Memory B cell (primary cell): ENCODE results near the gene PLCZ1.
"Not testable (repeated sequence)": the region's sequence is repeated elsewhere in the genome, so short reads cannot be mapped to it uniquely, and the experiment has no call there.

Experiments
- ATAC-seq: fragments of 150-1000 bp; cut with Tn5 transposase; 2 replicates; pipeline ENCODE4 v1.10.0; 2021; ENCODE audit warnings: low read depth, mild to moderate bottlenecking, moderate library complexity
- DNase-seq, 2 donors: peaks; one replicate each; pipeline ENCODE4 v3.0.0; 2022; ENCODE audit warnings: low spot score in 2 of 2
- H3K27ac Mint-ChIP-seq: one replicate; pipeline ENCODE4 v1.8.0; 2022; ENCODE audit warnings: mild to moderate bottlenecking, moderate library complexity, mixed read lengths
- H3K27me3 Mint-ChIP-seq: one replicate; pipeline ENCODE4 v1.8.0; 2022; ENCODE audit warnings: mixed read lengths
- H3K36me3 Mint-ChIP-seq: one replicate; pipeline ENCODE4 v1.8.0; 2022; ENCODE audit warnings: mild to moderate bottlenecking, mixed read lengths
- H3K4me1 Mint-ChIP-seq: one replicate; pipeline ENCODE4 v1.8.0; 2022; ENCODE audit warnings: mixed read lengths
- H3K4me3 Mint-ChIP-seq: one replicate; pipeline ENCODE4 v1.8.0; 2022; ENCODE audit warnings: mild to moderate bottlenecking, moderate library complexity, mixed read lengths
- H3K9me3 Mint-ChIP-seq: one replicate; pipeline ENCODE4 v1.8.0; 2022; ENCODE audit warnings: mixed read lengths

PLCZ1 gene

DNA sequence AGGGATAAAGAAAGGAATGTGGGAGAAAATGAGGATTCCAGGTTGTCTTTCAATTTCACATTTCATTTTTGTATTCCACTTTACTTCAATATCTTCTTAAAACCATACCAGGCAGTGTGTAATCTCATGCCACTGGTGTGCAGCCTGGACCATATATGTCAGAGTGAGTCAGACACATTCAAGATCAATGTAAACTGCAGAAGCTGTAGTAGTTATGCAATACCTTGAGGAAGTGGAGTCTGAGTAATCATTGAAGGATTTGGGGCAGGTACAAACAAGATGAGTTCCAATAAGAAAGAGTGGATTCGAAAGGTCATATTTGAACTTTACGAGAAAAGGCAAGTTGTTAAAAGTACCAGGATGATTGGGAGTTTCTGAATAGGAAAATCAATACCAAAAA, 14.1 kb downstream of the PLCZ1 start:
- no peak for DNase-seq
- H3K27ac Mint-ChIP-seq = no peak overlapping the region
- no peak for ATAC-seq

DNA sequence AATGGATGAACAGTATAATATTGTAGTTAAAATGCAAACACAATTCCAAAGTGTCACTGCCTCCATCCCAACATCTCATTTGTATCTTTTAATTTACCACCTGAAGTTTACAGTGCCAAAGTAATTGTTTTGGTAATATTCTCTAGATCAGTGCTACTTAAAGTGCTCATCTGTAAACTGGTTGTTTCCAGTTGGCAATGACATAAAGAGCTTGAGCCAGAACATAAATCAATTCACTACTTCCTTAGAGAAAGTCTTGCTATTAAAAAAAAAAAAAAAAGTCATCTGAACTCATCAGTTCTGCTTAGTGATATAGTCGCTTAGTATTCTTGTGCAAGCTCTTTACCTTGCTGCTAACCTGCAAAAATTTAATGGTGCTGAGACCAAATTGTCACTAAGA, 16.4 kb downstream of the PLCZ1 start:
- H3K9me3 Mint-ChIP-seq = peaks cover 9% of the 10 kb centered on the region
- H3K36me3 Mint-ChIP-seq = no peaks in the 10 kb centered on the region
- H3K4me3 Mint-ChIP-seq = no peak overlapping the region
- H3K27ac Mint-ChIP-seq = no peak overlapping the region
- no peak for ATAC-seq
- no peaks in the 10 kb centered on the region for H3K4me1 Mint-ChIP-seq
- no peaks in the 10 kb centered on the region for H3K27me3 Mint-ChIP-seq
- DNase-seq = no peak

More for the DNA sequence above, 14.1 kb downstream of the PLCZ1 start:
- H3K4me3 Mint-ChIP-seq = no peak overlapping the region
- no peaks in the 10 kb centered on the region for H3K36me3 Mint-ChIP-seq
- no peaks in the 10 kb centered on the region for H3K27me3 Mint-ChIP-seq
- H3K9me3 Mint-ChIP-seq = peaks cover 8% of the 10 kb centered on the region
- H3K4me1 Mint-ChIP-seq = no peaks in the 10 kb centered on the region

DNA sequence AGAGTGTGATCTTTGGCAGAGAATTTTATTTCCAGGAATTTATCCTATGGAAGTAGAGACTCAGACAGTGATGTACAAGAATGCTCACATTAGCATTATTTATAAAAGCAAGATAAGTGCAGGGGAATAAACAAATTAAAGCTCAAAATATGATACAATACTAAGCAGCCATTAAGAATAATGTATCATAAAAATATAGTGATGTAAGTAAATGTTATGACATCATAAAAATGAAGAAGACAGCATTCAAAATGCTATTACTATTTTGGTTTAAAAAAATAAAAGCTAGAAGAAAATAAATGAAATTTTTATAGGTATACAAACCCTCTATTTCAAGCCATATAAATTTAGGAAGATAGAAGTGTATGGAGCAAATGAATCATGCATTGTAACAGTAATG, 17.1 kb downstream of the PLCZ1 start:
- no peaks in the 10 kb centered on the region for H3K4me1 Mint-ChIP-seq
- H3K4me3 Mint-ChIP-seq = no peak overlapping the region
- DNase-seq = no peak
- no peak for ATAC-seq
- H3K27me3 Mint-ChIP-seq = no peaks in the 10 kb centered on the region
- H3K9me3 Mint-ChIP-seq = peaks cover 9% of the 10 kb centered on the region
- H3K36me3 Mint-ChIP-seq = no peaks in the 10 kb centered on the region
- H3K27ac Mint-ChIP-seq = no peak overlapping the region

DNA sequence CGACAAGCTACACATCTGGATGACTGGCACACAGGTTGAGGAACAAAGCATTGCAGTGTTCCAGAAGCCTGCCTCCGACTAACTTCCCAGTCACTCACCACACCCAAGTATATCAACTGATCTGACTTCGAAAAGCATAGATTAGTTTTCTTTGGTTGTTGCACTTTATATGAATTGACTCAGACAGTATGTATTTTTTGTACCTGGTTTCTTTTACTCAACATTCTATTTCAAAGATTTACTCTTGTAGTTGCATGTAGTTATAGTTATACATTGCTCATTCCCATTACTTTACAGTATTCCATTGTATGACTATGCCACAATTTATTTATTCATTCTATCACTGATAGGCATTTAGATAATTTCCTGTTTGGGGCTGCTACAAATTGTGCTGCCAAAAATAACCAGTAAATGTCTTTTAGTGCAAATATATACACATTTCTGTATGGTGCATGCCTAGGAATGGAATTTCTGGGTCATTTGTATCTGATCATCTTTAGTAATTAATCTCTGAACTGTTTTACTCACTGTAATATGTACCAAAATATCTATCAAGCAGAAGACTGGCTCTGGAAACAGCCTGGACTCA, 17.8 kb downstream of the PLCZ1 start:
- ATAC-seq = no peak
- DNase-seq = no peak
- Mint-ChIP-seq H3K27ac (no peak overlapping the region), H3K9me3 (peaks cover 9% of the 10 kb centered on the region), H3K4me3 (no peak overlapping the region), H3K4me1 (no peaks in the 10 kb centered on the region), H3K27me3 (no peaks in the 10 kb centered on the region), H3K36me3 (no peaks in the 10 kb centered on the region)

DNA sequence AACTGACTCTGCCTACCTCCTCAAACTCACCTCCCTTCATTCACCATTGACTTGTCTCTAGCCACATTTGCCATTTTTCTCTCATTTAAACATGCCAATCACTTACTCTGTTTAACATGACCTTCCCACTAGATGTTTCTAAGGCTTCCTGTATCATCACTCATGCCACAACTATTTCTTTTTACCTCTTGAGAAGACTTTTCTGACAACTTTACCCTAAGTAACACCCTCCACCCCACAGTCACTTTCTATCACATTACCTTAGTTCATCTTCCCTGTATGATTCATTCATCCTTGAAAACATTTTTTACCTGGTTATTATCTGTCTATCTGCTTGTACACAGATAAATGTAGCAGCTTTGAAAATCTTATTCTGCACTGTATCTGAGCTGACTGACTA, 19.4 kb downstream of the PLCZ1 start:
- no peaks in the 10 kb centered on the region for H3K27me3 Mint-ChIP-seq
- no peak overlapping the region for H3K4me3 Mint-ChIP-seq
- peaks cover 8% of the 10 kb centered on the region for H3K9me3 Mint-ChIP-seq
- ATAC-seq (no peak), DNase-seq (no peak)
- H3K27ac Mint-ChIP-seq = no peak overlapping the region
- no peaks in the 10 kb centered on the region for H3K36me3 Mint-ChIP-seq
- H3K4me1 Mint-ChIP-seq = no peaks in the 10 kb centered on the region

DNA sequence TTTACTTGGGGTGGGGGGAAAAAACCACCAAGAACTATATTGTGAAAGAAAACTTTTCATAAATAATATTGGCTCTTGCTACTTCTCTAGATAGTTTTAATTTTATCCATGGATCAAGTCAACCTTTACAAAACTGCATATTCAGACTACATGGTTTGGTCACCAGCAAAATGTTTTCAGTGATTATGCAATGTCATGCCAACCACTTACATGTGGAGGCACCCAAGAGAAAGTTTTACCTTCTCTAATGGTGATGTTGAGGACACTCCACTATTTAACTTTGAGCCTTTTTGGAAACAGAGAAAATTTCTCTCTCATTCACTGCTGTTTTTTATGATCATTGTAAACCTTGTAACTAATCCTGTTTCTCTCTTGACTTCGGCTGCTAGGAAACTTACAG, 21.6 kb downstream of the PLCZ1 start:
- no peak for ATAC-seq
- Mint-ChIP-seq H3K27ac (no peak overlapping the region), H3K9me3 (peaks cover 10% of the 10 kb centered on the region), H3K36me3 (no peaks in the 10 kb centered on the region), H3K27me3 (no peaks in the 10 kb centered on the region), H3K4me3 (no peak overlapping the region), H3K4me1 (no peaks in the 10 kb centered on the region)
- no peak for DNase-seq

DNA sequence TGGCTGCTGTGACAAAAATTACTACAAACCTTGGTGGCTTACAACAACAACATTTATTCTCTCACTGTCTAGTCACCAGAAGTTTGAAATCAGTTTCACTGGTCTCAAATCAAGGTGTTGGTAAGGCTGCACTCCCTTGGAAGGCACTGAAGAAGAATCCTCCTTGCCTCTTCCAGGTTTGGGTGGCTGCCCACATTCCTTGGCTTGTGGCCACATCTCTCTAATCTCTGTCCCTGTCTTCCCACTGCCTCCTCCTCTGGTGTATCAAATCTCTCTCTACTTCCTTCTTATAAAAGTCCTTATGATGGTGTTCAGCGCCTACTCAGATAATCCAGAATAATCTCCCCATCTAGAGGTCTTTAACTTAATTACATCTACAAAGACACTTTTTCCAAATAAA, 31.0 kb downstream of the PLCZ1 start:
- H3K4me3 Mint-ChIP-seq = no peak overlapping the region
- DNase-seq (no peak), ATAC-seq (no peak)
- H3K36me3 Mint-ChIP-seq = no peaks in the 10 kb centered on the region
- no peaks in the 10 kb centered on the region for H3K27me3 Mint-ChIP-seq
- no peaks in the 10 kb centered on the region for H3K4me1 Mint-ChIP-seq
- no peak overlapping the region for H3K27ac Mint-ChIP-seq
- H3K9me3 Mint-ChIP-seq = peaks cover 13% of the 10 kb centered on the region

DNA sequence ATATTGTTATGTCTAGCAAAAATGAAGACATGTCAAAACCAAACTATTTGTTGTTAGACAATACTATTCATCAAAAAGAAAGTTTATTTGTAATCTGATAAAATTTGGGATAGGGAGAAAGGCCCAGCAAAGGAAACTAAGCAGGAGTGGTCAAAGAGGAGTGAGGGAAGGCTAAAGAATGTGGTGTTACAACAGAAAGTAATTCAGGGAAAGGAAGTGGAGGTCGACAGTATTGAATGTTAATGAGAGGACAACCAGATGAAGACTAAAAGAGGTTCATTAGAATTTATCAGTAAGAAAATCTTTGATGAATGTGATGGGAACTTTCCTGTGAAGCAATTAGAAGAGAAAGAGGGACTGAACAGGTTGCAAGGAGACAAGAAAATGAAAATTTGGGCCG, 33.9 kb downstream of the PLCZ1 start:
- Mint-ChIP-seq H3K9me3 (peaks cover 10% of the 10 kb centered on the region), H3K27ac (no peak overlapping the region), H3K27me3 (no peaks in the 10 kb centered on the region), H3K36me3 (no peaks in the 10 kb centered on the region), H3K4me3 (no peak overlapping the region), H3K4me1 (no peaks in the 10 kb centered on the region)
- DNase-seq = no peak
- no peak for ATAC-seq

DNA sequence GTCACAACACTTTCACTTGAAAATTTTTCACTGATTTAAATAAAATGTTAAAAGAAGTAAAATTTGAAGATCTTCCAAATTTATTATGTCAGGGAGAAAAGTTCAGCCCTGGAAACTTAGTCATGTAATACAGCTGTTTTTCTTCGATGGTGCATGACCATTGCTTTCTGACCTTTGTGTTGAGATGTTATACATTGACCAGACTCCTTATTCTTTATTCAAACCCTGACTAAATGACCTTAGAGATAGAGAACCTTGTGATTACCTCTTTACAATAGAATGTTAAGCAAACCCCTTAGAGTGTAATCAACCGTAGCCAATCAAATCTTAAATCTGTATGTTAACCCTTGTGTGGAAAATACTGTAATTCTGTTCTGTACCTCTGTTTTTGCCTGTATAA, 34.5 kb downstream of the PLCZ1 start:
- Mint-ChIP-seq H3K36me3 (no peaks in the 10 kb centered on the region), H3K4me3 (no peak overlapping the region), H3K27ac (no peak overlapping the region), H3K27me3 (no peaks in the 10 kb centered on the region), H3K4me1 (no peaks in the 10 kb centered on the region), H3K9me3 (peaks cover 10% of the 10 kb centered on the region)
- no peak for DNase-seq
- ATAC-seq = no peak

DNA sequence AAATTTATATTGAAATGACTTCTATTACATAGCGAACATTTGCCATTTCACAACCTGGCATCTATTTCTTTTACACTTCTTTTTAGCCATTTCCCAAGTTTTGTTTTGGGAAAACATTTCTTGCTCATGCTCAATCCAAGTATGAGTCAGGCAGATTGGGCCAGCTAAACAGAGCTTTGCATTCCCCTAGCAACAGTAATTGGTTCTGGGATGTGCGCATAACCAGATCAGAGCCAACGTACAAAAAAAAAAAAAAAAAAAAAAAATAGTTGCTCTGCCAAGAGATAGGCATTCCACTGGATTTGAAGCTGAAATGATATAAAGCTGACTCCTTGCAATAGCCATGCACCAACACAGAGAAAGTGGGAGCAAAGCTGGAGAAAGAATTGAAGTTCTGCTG, 37.5 kb downstream of the PLCZ1 start:
- Mint-ChIP-seq H3K9me3 (peaks cover 10% of the 10 kb centered on the region), H3K27me3 (no peaks in the 10 kb centered on the region), H3K36me3 (no peaks in the 10 kb centered on the region), H3K4me3 (no peak overlapping the region), H3K4me1 (no peaks in the 10 kb centered on the region), H3K27ac (no peak overlapping the region)
- no peak for DNase-seq
- ATAC-seq = no peak

DNA sequence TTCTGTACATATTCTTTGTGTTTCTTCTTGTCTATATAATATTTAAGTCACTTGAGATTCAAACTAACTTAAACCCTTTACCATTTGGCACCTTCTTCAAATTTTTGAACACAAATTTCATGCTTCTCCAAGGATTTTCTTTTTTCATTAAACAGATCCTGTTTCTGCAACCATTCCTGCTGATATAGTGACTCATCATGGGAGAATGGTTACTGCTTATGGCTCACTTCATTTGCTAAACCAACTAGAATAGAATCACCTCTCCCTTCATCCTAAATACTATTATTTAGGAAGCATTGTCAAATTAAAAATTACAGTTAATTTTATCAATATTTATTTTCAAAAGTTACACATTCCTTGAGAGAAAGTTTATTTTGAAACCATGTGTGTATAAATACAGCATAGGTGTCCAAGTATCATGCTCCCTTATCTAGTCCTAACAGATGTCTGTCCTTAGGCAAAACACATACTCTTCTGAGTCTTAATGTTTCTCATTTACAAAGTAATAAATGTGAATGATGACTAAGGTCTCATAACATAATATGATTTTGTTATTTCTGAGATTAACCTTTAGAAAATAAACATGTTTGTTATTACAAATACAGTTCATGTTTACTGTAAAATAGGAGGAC, 40.7 kb downstream of the PLCZ1 start:
- H3K27ac Mint-ChIP-seq = no peak overlapping the region
- H3K9me3 Mint-ChIP-seq = peaks cover 12% of the 10 kb centered on the region
- H3K36me3 Mint-ChIP-seq = no peaks in the 10 kb centered on the region
- no peaks in the 10 kb centered on the region for H3K4me1 Mint-ChIP-seq
- ATAC-seq = no peak
- no peak overlapping the region for H3K4me3 Mint-ChIP-seq
- no peak for DNase-seq
- H3K27me3 Mint-ChIP-seq = no peaks in the 10 kb centered on the region

DNA sequence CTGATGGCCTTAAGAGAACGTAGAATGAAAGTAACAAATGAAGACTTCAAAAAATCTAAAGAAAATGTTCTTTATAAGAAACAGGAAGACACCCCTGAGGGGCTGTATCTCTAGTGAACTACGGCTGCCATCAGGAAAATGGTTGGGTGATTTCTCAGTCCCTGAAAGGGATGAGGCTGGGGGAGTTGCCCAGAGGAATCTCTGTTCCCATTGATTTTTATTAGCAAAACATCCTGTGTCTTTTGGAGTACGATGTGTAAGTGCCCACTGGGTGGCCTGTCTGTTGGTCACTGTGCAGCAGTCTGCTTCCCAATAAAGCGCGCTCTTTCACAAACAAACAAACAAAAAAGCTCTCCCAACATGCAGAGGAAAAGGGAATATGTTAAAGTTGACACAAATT, 43.8 kb downstream of the PLCZ1 start:
- H3K27ac Mint-ChIP-seq, DNase-seq, H3K4me3 Mint-ChIP-seq, ATAC-seq, H3K36me3 Mint-ChIP-seq, H3K27me3 Mint-ChIP-seq, H3K4me1 Mint-ChIP-seq: not testable (repeated sequence)
- peaks cover 17% of the 10 kb centered on the region for H3K9me3 Mint-ChIP-seq

DNA sequence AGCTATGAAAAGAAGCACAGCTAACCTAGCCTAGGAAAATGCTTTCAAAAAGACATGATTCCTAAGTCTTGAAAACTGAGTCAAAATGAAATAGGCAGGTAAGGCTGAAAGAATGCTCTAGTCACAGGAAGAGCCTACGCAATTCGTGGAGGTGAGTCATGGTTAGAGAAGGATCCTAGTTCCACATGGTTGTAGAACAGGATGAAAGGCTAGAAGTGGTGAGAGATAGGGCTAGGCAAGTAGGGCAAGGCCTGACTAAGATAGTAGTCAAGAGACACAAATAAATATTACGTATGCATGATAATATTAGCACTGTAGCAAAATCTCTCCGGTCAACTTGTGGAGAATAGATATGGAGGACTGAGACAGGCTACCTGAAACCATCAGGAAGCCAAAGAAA, 47.2 kb downstream of the PLCZ1 start:
- ATAC-seq (no peak), DNase-seq (no peak)
- H3K36me3 Mint-ChIP-seq = no peaks in the 10 kb centered on the region
- H3K27me3 Mint-ChIP-seq = no peaks in the 10 kb centered on the region
- H3K27ac Mint-ChIP-seq = no peak overlapping the region
- no peak overlapping the region for H3K4me3 Mint-ChIP-seq
- no peaks in the 10 kb centered on the region for H3K4me1 Mint-ChIP-seq
- H3K9me3 Mint-ChIP-seq = peaks cover 13% of the 10 kb centered on the region

DNA sequence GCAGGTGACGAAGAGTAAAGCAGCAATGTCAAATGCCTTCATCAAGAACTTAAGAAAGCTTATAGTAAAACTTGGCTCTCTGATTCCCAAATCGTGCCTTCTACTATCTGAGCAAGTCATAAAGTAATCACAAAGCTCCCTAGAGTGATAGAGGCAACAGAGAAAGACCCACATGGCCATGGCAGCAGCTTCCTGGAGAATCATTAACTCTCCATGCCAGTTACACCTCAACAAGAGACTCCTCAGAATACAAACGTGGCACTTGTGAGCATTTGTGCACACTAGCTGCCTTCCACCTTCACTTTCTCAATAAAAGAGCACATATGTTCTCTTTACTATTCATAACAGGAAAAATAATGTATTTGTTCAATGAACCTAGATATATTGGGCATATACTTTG, 48.0 kb downstream of the PLCZ1 start:
- Mint-ChIP-seq H3K9me3 (peaks cover 13% of the 10 kb centered on the region), H3K27me3 (no peaks in the 10 kb centered on the region), H3K4me1 (no peaks in the 10 kb centered on the region), H3K27ac (no peak overlapping the region), H3K4me3 (no peak overlapping the region), H3K36me3 (no peaks in the 10 kb centered on the region)
- no peak for ATAC-seq
- no peak for DNase-seq

DNA sequence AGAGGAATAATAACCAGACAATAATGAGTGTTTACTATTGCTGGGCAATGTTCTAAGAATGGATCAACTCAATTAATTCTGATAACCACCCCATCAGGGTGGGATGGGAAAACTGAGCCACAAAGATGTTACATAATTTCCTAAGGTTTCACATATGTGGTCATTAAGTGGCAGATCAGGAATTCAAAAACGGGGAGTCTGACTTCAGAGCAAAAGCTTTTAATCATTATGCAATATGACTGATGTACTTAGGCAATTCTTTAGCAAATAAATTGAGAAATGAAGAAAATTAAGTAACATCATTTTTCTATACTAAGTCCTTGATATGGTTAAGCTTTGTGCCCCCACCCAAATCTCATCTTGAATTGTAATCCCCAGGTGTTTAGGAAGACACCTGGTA, 53.4 kb downstream of the PLCZ1 start:
- Mint-ChIP-seq H3K9me3 (peaks cover 6% of the 10 kb centered on the region), H3K4me3 (no peak overlapping the region), H3K27ac (no peak overlapping the region), H3K27me3 (no peaks in the 10 kb centered on the region), H3K36me3 (no peaks in the 10 kb centered on the region), H3K4me1 (no peaks in the 10 kb centered on the region)
- DNase-seq (no peak), ATAC-seq (no peak)
